ENCODE measurements around the gene SLC12A7.

- TF ChIP-seq CTCF (conservative IDR thresholded peaks at IDR 0.05; ENCODE audit: low read length) (no peak), EZH2phosphoT487 (IDR thresholded peaks at IDR 0.05; ENCODE audit: borderline replicate concordance, low read depth, low read length) (no peak)
Observed at GRCh38 chr5:1077491-1078020, 34.3 kb downstream of the SLC12A7 start.
